HG02610 (cell line): Measurements from ENCODE around the gene IQCE.
"Not testable (repeated sequence)": the region's sequence is repeated elsewhere in the genome, so short reads cannot be mapped to it uniquely, and the experiment has no call there.

Experiments
- ATAC-seq: cut with Tn5 transposase; IDR thresholded peaks from one replicate; pipeline ENCODE4 v1.9.1; 2021; ENCODE audit warnings: mild to moderate bottlenecking, moderate library complexity; ENCODE audit not compliant: unreplicated experiment

IQCE gene

GRCh38 chr7:2520761-2521290 is 38.0 kb upstream of the IQCE start:
- no peak for ATAC-seq

- ATAC-seq, result no peak
Observed at GRCh38 chr7:2521341-2521745, 37.4 kb upstream of the IQCE start.

- ATAC-seq, result no peak
Observed at GRCh38 chr7:2521952-2522591, 36.7 kb upstream of the IQCE start.

DNA sequence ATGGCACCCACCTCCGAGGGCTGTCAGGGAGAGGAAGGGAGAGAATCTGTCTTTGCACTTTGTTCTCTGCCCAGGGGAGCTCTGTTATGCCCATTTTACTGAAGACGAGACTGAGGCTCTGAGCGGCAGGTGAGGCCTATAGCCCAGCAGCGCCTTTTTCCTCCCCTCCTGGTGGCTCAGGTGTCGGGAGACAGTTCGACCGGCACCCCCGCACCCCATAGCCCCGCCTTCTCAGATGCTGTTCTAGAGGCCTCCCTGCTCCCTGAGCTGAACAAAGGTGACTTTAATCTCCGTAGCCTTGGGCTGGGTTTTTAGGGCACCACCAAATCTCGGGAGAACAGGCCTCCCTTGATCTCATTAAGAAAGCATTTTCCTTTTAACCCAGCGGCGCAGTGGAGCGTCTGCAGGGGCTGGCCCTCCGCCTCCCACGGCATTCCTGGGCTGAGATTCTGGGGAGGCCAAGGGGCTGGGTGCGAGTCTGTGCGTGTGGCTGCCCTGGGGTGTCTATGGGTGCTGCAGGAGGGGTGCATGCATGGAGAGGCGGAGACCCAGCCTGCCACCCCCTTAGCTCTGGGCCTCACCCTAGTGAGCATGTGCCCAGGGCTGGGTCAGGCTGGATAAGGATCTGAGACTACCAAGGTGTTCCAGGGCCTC is 35.9 kb upstream of the IQCE start:
- no peak for ATAC-seq

DNA sequence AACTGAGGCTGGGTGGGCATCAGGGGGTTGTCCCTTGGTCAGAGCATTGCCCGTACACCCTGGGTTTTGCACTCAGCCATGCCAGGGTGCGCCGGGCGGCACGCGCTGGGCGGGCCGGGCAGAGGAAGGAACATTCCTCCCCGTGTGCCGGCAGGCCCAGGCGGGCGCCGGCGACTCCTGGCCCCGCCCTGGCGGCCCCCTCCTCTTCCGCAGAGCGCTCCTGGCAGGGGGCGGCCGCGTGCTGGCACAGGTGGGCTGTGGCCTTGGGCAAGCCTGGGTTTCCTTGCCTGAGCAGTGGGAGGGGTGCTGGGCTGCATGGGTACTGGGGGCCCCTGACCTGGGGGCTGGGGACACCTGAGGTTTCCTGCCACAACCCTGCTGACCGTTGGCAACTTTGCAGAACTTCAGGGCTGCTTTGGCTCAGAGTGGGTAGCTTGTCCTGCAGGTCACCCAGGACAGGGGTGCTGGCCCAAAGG is 35.3 kb upstream of the IQCE start:
- ATAC-seq, result no peak

DNA sequence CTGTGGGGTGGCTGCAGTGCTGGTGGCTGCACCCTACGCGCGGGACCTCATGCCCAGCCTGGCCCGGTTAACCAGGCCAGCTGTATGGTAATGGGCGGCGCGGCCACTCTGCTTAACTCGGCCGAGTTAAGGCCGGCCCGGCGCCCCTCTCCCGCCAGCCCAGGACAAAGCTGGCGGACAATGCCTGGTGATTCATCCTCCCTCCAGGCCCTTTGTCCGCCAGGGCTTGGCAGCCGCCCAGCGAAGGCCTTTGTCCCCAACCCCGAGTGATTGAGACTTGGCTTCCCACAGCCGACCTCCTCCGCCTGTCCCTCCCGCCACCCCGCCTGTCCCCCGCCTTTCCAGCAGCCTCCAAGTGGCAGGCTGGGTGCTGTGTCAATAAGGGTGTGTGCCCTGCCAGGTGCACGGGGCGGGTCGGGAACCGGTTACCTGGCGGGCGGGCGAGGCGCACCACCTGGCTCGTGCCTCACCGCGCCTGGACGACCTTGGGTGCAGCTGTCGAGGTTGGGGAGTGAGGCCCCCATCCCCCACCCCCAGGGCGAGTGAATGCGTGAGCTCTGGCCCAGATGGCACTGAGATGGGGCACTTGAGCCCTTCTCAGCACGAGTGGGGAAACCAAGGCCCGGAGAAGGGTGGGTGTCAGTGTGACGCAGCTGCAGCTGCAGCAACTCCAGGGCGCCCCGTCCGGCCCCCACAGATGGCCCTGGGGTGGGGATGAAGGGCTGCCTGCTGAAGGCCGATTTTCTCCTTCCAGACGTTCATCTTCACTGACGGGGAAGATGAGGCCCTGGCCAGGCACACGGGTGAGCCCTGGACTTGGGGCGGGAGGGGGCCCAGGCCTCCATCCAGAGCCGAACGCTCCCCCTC is 34.6 kb upstream of the IQCE start:
- no peak for ATAC-seq

GRCh38 chr7:2524808-2525657 is 33.7 kb upstream of the IQCE start:
- no peak for ATAC-seq

DNA sequence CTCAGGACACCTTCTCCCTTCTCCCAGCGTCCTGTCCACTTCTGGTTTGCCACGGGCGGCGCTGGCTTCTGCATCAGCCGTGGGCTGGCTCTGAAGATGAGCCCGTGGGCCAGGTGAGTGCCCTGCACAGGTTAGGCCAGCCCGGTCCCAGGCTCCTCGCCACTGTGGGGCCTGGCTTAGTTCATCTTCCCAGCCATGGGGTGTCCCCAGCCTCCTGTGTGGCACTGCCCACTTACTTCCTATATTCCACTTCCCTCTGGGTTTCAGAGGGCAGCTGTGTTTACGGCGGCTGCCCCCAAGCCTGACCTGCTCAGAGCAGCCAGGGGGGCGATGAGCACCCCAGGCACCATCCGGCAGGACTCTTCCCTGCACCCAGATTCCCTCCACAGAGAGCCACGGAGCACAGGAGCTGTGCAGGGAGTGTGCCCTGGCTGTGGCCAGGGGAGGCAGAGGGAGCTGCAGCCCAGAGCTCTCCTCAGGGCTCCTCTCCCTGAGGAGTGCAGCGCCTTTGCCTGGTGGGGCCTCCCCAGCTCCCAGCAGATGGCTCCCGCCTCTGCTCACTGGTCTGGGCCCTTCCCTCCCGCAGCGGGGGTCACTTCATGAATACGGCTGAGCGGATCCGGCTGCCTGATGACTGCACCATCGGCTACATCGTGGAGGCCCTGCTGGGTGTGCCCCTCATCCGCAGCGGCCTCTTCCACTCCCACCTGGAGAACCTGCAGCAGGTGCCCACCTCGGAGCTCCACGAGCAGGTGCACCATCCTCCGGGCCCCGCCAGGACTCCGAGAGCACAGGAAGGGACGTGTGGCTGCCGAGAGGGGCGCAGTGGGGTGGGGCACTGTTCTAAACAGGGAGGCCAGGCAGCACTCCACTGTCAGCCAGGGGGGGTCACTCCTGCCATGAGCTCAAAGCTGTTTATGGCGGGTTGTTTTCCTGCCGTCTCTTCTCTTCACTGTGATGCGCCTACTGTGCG is 32.8 kb upstream of the IQCE start:
- no peak for ATAC-seq

DNA sequence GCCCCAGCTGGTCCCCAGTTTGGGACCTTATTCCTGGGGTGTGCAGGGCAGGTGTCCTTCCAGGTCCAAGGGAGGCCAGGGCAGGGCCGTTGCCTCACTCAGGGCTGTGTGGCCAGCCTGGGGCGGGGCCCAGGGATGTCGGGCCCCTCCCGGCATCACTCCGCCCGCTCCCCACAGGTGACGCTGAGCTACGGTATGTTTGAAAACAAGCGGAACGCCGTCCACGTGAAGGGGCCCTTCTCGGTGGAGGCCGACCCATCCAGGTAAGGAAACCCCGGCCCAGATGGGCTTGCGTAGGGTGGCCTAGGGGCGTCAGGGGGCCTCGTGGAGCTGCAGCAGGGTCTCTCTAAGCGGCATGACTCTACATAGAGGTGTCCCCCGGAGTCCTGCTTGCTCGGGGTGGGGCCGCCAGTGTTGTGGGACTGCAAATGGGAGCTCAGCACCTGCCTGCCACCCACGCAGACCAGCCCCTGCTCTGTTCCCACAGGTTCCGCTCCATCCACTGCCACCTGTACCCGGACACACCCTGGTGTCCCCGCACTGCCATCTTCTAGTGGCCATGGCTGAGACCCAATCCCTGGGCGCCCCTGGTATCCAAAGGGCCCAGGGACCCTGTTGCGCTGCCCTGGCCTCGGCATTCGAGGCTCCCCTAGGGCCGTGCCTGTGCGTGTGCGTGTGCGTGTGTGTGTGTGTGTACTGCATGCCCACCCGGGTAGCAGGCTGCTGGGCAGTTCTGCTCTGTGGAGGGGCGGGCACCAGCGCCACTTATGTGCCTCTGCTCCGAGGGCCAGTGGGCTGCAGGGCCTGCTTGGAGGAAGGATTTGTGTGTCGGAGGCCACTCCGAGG is 31.9 kb upstream of the IQCE start:
- no peak for ATAC-seq

- ATAC-seq, result no peak
Observed at GRCh38 chr7:2527505-2528467, 31.0 kb upstream of the IQCE start.

- peak; percentile 6 for ATAC-seq
Observed at GRCh38 chr7:2528481-2529095, 30.2 kb upstream of the IQCE start.

DNA sequence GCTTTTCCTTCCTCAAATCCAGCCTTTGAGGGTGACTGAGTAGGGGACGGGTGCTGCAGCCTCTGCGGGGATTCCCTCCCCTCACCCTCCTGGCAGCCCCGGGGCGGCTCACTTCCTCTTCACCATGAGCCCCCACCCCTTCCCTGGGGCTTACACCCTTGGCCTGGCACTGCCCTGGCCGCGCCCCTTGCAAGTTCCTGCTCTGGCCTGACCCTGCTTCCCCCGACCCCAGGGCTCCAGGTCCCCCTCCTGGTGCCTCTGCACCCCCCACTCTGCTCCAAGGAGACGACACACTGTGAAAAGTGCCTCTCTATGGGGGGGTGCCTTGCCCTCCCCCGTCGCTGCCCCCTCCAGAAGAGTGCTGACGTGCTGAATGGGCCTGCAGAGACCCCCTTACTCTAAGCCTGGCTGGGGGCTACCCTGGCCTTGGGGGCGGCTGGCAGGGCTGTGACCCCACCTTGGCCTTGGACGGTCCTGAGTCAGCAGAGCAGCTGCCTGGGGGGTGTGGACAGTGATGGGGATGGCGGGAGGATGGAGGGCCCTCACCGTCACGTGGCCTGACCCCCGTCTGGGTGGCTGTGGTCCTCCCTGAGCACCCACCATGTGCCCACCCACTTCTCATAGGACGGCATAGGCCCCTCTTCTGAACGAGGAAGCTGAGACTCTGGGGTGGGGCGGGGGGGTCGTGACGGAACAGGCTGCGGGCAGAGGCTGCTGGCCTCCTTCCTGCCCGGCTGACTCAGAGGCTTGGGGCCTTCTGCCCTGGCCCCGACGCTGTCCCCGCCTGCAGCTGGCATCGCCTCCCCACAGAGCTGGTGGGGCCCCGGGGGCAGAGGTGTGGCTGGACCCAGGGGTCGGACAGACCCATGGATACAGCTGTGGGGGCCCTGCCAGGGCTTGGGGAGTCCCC is 29.4 kb upstream of the IQCE start:
- ATAC-seq, result peak; percentile 57

- ATAC-seq, result peak; percentile 40
Observed at GRCh38 chr7:2530071-2530987, 28.4 kb upstream of the IQCE start.

- not testable (repeated sequence) for ATAC-seq
Observed at GRCh38 chr7:2530994-2531795, 27.6 kb upstream of the IQCE start.
